Erythroblast (primary cell): ENCODE data around the gene PGF.

Experiments
- DNase-seq, 2 experiments: peaks; one replicate each; lab custom pipeline; 2025; lab: John Stamatoyannopoulos, UW
- GATA1 ChIP-seq: IDR thresholded peaks from 2 replicates; pipeline ENCODE4 v1.6.1; 2011; ENCODE audit warnings: low read depth, mild to moderate bottlenecking, control low read depth, low read length, moderate library complexity
- POLR2A ChIP-seq: IDR thresholded peaks from 2 replicates; pipeline ENCODE4 v1.6.1; 2011; ENCODE audit warnings: mild to moderate bottlenecking, low read length

Gene PGF

GRCh38 chr14:74959596-74960180 lies 4.3 kb upstream of the PGF start:
- no peak for TF ChIP-seq GATA1
- TF ChIP-seq POLR2A, result no peak

DNA sequence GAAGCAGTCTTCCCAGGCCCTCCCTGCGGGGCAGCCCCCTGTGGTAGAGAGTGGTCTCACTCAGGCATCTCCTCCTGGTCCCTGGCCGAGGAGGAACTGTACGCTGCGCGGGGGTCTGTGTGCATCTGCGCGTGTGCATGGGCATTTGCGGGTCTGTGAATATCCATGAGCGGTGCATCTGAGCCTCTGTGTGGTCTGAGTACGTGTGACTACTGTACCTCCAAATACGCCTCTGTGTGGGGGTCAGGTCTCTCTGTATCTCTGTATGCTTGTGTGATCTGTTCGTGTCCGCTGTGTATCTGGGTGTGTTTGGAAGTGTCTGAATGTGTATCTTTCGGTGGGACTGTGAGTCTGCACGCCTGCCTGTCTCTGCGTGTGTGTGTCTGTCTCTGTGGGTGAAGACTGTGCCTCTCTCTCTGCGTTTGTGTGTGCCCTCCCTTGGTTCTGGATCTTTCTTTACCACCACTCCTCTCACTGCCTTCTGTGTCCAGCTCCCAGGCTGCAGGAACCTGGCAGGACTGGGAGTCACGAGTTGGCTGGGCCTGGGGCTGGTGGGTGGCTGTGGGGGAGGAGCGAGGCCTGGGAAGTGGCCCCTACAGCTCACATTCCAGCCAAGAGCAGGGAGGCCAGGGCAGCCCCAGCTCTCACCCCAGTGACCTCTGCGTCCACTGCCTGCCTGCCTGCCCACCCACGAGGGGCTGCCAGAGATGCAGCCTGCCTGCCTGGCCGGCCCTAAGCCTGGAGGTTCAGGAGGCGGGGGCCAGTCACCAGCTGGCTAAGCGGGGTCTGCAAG lies 1.1 kb upstream of the PGF start:
- no peak for DNase-seq
- no peak for TF ChIP-seq POLR2A
- no peak for TF ChIP-seq GATA1

More at GRCh38 chr14:74959596-74960180, 4.3 kb upstream of the PGF start:
- no peak for DNase-seq

DNA sequence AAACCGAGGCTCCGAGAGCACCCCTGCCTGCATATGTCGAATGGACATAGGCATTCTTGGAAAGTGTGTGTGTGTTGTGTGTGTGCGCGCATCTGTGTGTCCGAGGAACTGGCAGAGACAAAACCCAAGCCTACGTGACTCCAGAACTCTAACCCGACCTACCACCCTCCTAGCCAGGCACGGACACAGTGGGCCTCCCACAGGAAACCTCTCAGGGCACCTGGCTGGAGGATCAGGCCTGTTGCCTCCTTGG lies 556 bp upstream of the PGF start:
- no peak for DNase-seq
- TF ChIP-seq GATA1, result no peak
- TF ChIP-seq POLR2A, result no peak

DNA sequence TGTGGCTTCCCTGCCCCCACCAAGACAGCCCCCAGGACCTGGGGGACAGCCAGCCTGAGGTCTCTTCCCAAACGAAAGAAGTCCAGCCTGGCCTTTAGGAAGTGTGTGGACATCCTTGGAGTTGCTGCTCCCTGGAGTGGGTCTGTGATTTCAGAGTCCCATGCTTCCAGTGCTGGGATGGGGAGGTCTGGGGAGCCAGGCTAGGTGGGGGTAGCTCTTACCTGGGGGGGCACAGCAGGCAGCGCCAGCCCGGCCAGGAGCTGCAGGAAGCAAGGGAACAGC lies 509 bp downstream of the PGF start:
- TF ChIP-seq GATA1, result no peak
- no peak for TF ChIP-seq POLR2A
- no peak for DNase-seq

- no peak for TF ChIP-seq POLR2A
- TF ChIP-seq GATA1, result no peak
Observed at GRCh38 chr14:74954232-74954946, 1.0 kb downstream of the PGF start.

GRCh38 chr14:74953686-74954085 lies 1.7 kb downstream of the PGF start:
- no peak for DNase-seq

More at GRCh38 chr14:74954232-74954946, 1.0 kb downstream of the PGF start:
- DNase-seq, result peak in 1 of 2 experiments; percentile 25

DNA sequence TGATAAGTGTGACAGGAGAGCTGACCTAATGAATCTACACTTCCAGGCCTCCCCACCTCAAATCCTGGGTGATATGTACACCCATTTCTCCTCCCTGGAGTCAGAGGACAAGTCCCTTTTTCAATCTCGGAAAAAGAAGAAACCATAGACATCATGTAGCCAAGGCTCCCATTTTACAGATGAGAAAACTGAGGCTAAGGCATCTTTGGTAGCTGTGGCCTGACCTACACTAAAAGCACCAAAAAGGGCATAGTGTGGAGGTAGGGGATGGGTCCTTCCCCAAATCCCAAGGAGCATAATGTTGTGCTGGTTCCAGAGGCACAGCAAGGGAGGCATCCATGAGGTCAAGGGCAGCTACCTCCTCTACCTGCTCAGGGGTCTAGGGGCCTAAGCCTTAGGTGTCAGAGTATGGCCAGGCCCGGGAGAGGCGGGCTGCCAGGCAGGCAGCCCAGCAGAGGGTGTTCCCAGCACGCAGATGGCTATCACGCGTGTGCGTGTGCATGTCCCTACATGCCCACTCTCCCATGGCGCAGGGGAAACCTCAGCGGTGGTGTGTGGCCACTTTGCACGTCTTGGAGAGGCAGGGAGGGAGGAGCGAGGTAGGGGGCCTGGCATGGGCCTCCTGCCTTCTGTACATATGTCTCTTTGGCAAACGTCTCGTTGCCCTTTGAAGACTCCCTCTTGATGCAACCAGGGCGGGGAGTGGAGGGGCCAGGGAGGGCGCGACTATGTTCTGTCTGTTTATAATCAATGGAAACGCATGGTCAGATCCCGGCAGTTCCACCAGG lies 2.5 kb downstream of the PGF start:
- DNase-seq, result peak; percentile 35 to 37

More at GRCh38 chr14:74953686-74954085, 1.7 kb downstream of the PGF start:
- TF ChIP-seq POLR2A (no peak), GATA1 (no peak)

DNA sequence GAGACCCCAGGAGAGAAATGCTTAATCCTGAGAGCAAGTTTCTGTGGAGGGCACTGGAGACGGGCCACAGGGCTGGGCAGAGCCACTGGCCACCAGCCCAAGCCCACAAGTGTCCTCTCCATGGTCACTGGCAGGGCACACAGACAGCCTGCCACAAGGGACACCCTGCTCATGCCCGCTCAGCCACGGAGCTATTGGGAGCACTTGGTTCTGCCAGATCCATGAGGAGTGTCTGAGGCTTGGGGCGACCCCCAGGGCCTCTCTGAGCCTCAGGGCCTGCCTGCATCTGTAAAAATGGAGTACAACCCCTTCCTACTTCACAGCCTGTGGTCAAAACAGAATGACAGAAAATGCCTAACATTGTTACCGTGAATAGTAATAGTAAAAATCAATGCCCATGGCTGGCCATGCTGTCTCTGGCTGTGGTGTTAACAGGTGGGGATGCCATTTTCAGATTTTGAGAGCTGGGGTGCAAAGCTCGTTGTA lies 3.2 kb downstream of the PGF start:
- TF ChIP-seq GATA1, result no peak
- TF ChIP-seq POLR2A, result no peak

More for the DNA sequence above, 2.5 kb downstream of the PGF start:
- no peak for TF ChIP-seq GATA1
- no peak for TF ChIP-seq POLR2A

DNA sequence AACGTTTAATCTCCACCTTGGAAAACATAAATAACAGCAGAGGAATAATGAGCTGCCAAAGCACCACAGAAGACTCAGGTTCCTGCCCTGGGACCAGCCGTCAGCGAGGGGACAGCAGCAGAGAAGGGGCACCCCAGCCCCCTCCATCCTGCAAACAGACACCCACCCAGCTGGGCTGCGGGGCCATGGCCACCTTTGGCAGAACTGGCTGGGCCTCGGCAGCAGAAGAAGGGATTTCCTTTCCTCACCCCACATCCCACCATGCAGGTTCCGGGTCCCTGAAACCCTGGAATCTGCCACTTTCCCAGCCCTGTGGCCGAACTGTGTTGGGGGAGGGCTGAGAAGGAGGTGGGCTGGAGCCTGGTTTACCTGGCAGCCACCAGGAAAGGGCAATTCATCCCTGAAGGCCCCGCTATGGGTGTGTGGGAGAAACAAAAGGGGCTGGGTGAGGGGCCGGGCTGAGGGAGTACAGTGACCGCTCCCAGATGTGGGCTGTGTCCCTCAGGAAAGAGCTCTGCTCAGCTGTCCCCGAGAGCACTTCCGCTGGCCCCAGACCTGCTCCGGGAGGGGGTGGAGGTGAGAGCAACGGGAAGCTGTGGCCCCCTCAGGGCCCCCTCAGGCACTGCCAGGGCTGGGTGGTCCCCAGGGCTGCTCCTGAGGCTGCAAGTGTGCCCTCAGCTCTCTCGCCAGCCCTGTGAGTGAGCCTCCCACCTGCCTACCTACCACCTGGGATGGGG lies 3.8 kb downstream of the PGF start:
- DNase-seq, result no peak
- no peak for TF ChIP-seq GATA1
- TF ChIP-seq POLR2A, result no peak

More for the DNA sequence above, 3.2 kb downstream of the PGF start:
- no peak for DNase-seq

DNA sequence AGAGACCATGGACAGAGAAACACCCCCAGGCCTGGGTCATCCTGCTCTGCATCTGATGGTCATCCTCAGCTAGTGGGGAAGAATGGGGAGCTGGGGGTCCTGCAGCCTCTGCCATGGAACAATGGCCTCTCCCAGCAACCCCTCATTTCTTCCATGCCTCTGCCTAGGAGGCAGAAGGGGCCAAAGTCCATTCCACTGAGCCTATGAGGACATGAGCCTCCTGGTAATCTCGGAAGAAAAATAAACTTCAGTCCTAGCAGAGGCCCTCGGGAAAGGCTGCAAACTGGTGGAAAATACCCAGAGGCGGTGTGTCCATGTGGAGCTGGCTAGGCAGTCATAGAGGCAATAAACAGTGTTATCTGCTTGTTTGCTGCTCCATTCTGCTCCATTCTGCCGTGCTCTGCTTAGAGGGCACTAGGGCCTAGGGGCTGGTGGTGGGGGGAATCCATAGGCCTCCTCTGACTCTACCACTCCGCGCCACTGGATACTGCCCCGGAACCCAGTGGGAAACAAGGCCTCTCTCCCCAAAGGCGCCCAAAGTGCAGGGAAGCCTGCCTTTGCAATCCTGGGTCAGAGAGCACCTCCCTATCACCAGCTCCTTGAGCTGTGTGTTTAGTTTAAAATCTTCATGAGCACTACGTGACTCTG lies 4.5 kb downstream of the PGF start:
- TF ChIP-seq GATA1 (no peak), POLR2A (no peak)
- no peak for DNase-seq

GRCh38 chr14:74949859-74950573 lies 5.4 kb downstream of the PGF start:
- DNase-seq, result peak; percentile 74 to 88
- TF ChIP-seq POLR2A, result no peak
- TF ChIP-seq GATA1, result no peak

GRCh38 chr14:74949191-74949601 lies 6.2 kb downstream of the PGF start:
- DNase-seq, result no peak
- no peak for TF ChIP-seq GATA1
- no peak for TF ChIP-seq POLR2A
